GM23338 (cell line): ENCODE results near the gene HCAR1. TPM values are rescaled to one million over a fixed set of nuclear protein-coding genes. Genes with fewer than 3 reads are reported as not detected.
"Not testable (repeated sequence)": the region's sequence is repeated elsewhere in the genome, so short reads cannot be mapped to it uniquely, and the experiment has no call there.

Source experiments
- ATAC-seq: fragments of 200-7000 bp; cut with Tn5 transposase; 3 replicates; pipeline ENCODE4 v1.9.1; 2020
- DNase-seq: peaks from one replicate; pipeline ENCODE4 v3.0.0-alpha.2; 2015; ENCODE audit warnings: low spot score
- H2AFZ ChIP-seq: fragments of 200-600 bp; sonication (generic); 2 replicates; pipeline ENCODE4 v1.8.0; 2016; ENCODE audit warnings: antibody characterized with exemption, mild to moderate bottlenecking, moderate library complexity
- H3F3A ChIP-seq: fragments of 200-600 bp; sonication (generic); replicated peaks from 2 replicates; pipeline ENCODE4 v1.8.0; 2017; ENCODE audit warnings: antibody characterized with exemption, mixed run types, low read depth
- H3K27ac ChIP-seq: fragments of 200-600 bp; sonication (generic); 2 replicates; pipeline ENCODE4 v1.6.1; 2016; ENCODE audit warnings: low read depth
- H3K27me3 ChIP-seq: fragments of 200-600 bp; sonication (generic); 2 replicates; pipeline ENCODE4 v1.8.0; 2016; ENCODE audit warnings: mild to moderate bottlenecking, mixed run types, moderate library complexity; ENCODE audit not compliant: insufficient read depth
- H3K36me3 ChIP-seq: fragments of 200-600 bp; sonication (generic); 2 replicates; pipeline ENCODE4 v1.8.0; 2016; ENCODE audit warnings: mild to moderate bottlenecking; ENCODE audit not compliant: insufficient read depth
- H3K4me1 ChIP-seq: fragments of 200-600 bp; sonication (generic); 2 replicates; pipeline ENCODE4 v1.8.0; 2016; ENCODE audit warnings: mild to moderate bottlenecking, moderate library complexity; ENCODE audit not compliant: insufficient read depth
- H3K4me2 ChIP-seq: fragments of 200-600 bp; sonication (generic); 2 replicates; pipeline ENCODE4 v1.7.1; 2017; ENCODE audit warnings: mixed run types
- H3K4me3 ChIP-seq: fragments of 200-600 bp; sonication (generic); 2 replicates; pipeline ENCODE4 v1.6.1; 2016; ENCODE audit warnings: mixed run types
- H3K79me2 ChIP-seq: fragments of 200-600 bp; sonication (generic); replicated peaks from 2 replicates; pipeline ENCODE4 v1.8.0; 2017; ENCODE audit warnings: mild to moderate bottlenecking; ENCODE audit not compliant: insufficient read depth
- H3K9me2 ChIP-seq: fragments of 200-600 bp; sonication (generic); 2 replicates; pipeline ENCODE4 v1.8.0; 2017; ENCODE audit not compliant: insufficient read depth
- H4K20me1 ChIP-seq: fragments of 200-600 bp; sonication (generic); replicated peaks from 2 replicates; pipeline ENCODE4 v1.8.0; 2017; ENCODE audit warnings: mild to moderate bottlenecking; ENCODE audit not compliant: insufficient read depth
- H3K27ac Mint-ChIP-seq: 2 replicates; pipeline ENCODE4 v1.8.0; 2020; ENCODE audit warnings: inconsistent platforms, mild to moderate bottlenecking, moderate library complexity, mixed read lengths
- H3K27me3 Mint-ChIP-seq: 3 replicates; pipeline ENCODE4 v1.8.0; 2022; ENCODE audit warnings: low read depth, mild to moderate bottlenecking, moderate library complexity, mixed read lengths, inconsistent platforms; ENCODE audit not compliant: insufficient read depth, poor library complexity
- H3K36me3 Mint-ChIP-seq: 3 replicates; pipeline ENCODE4 v1.8.0; 2021; ENCODE audit warnings: low read depth, mild to moderate bottlenecking, inconsistent platforms, moderate library complexity, mixed read lengths
- H3K4me1 Mint-ChIP-seq: 3 replicates; pipeline ENCODE4 v1.8.0; 2020; ENCODE audit warnings: mild to moderate bottlenecking, inconsistent platforms, mixed read lengths
- H3K4me3 Mint-ChIP-seq: 3 replicates; pipeline ENCODE4 v1.8.0; 2021; ENCODE audit warnings: moderate library complexity, mild to moderate bottlenecking, inconsistent platforms, mixed read lengths
- H3K9me3 Mint-ChIP-seq: 3 replicates; pipeline ENCODE4 v1.8.0; 2020; ENCODE audit warnings: moderate library complexity, mild to moderate bottlenecking, inconsistent platforms, mixed read lengths
- polyA plus RNA-seq: library from polyadenylated mRNA; unstranded; fragments of >200 nt; fragmentation: Nextera tagmentation; extraction: Ambion mirVana; gene quantifications from 2 replicates; pipeline ENCODE4 v1.2.1, GENCODE V29; 2016
- small RNA-seq: library from RNA; depleted of rRNA; stranded (forward); fragments of <200 nt; gene quantifications from one replicate; pipeline ENCODE3, GENCODE V24; 2014; ENCODE audit warnings: low replicate concordance
- total RNA-seq: library from RNA; depleted of rRNA; stranded (reverse); fragments of >200 nt; shearing (Covaris generic); gene quantifications from 2 replicates; pipeline ENCODE4 v1.2.3, GENCODE V29; 2014; rRNA removed

The HCAR1 gene
- total and polyA plus RNA-seq, 2 experiments from 2014 or later, result 0.17 TPM; not detected in 1

GRCh38 chr12:122676781-122677180 is 53.9 kb downstream of the HCAR1 start:
- H3K36me3 ChIP-seq, H3K4me3 Mint-ChIP-seq, ATAC-seq, H3K9me3 Mint-ChIP-seq, H3F3A ChIP-seq, H3K27me3 ChIP-seq, H3K79me2 ChIP-seq, H3K4me1 ChIP-seq, H3K27me3 Mint-ChIP-seq, H3K27ac Mint-ChIP-seq, H2AFZ ChIP-seq, DNase-seq, H3K36me3 Mint-ChIP-seq, H4K20me1 ChIP-seq, H3K27ac ChIP-seq, H3K9me2 ChIP-seq, H3K4me2 ChIP-seq, H3K4me3 ChIP-seq, H3K4me1 Mint-ChIP-seq: not testable (repeated sequence)

Small RNAs within 50 kb of the gene (small RNA-seq; reads per million reads assigned to genes)
- gene AC026333.2 (not detected), gene RF00019 (not detected)

Other genes starting within 250 kb of the HCAR1 start
- 21.7 and 39.0 TPM in 2 replicates for gene ZCCHC8, start 229.9 kb downstream of the HCAR1 start, total RNA-seq
- 23.9 and 24.8 TPM in 2 replicates for gene ZCCHC8, start 229.9 kb downstream of the HCAR1 start, polyA plus RNA-seq
- 55.4 and 76.3 TPM in 2 replicates for gene RSRC2, start 203.9 kb downstream of the HCAR1 start, total RNA-seq
- 161 and 184 TPM in 2 replicates for gene RSRC2, start 203.9 kb downstream of the HCAR1 start, polyA plus RNA-seq
- gene KNTC1, start 203.6 kb downstream of the HCAR1 start, total RNA-seq, result 85.2 and 98.0 TPM in 2 replicates
- 47.3 and 55.2 TPM in 2 replicates for gene KNTC1, start 203.6 kb downstream of the HCAR1 start, polyA plus RNA-seq
- gene HCAR2, start 27.5 kb downstream of the HCAR1 start, total RNA-seq, result not detected in 2 replicates
- gene HCAR2, start 27.5 kb downstream of the HCAR1 start, polyA plus RNA-seq, result not detected in 2 replicates
- not detected in 2 replicates for gene HCAR3, start 14.0 kb downstream of the HCAR1 start, total RNA-seq
- gene HCAR3, start 14.0 kb downstream of the HCAR1 start, polyA plus RNA-seq, result not detected in 2 replicates
- 55.2 and 55.8 TPM in 2 replicates for gene DENR, start 22.0 kb upstream of the HCAR1 start, total RNA-seq
- 129 and 130 TPM in 2 replicates for gene DENR, start 22.0 kb upstream of the HCAR1 start, polyA plus RNA-seq
- 0.16 and 0.31 TPM in 2 replicates for gene CCDC62, start 43.7 kb upstream of the HCAR1 start, total RNA-seq
- 0.13 and 0.61 TPM in 2 replicates for gene CCDC62, start 43.7 kb upstream of the HCAR1 start, polyA plus RNA-seq
- gene HIP1R, start 104.6 kb upstream of the HCAR1 start, total RNA-seq, result 19.9 and 22.1 TPM in 2 replicates
- 6.7 and 8.0 TPM in 2 replicates for gene HIP1R, start 104.6 kb upstream of the HCAR1 start, polyA plus RNA-seq
- 10.4 and 10.9 TPM in 2 replicates for gene VPS37B, start 165.3 kb upstream of the HCAR1 start, total RNA-seq
- 6.7 and 6.8 TPM in 2 replicates for gene VPS37B, start 165.3 kb upstream of the HCAR1 start, polyA plus RNA-seq
- 7.0 and 7.7 TPM in 2 replicates for gene ABCB9, start 235.6 kb upstream of the HCAR1 start, total RNA-seq
- gene ABCB9, start 235.6 kb upstream of the HCAR1 start, polyA plus RNA-seq, result 1.2 and 1.4 TPM in 2 replicates
- gene OGFOD2, start 244.4 kb upstream of the HCAR1 start, total RNA-seq, result 11.6 and 16.1 TPM in 2 replicates
- gene OGFOD2, start 244.4 kb upstream of the HCAR1 start, polyA plus RNA-seq, result 13.1 and 14.3 TPM in 2 replicates
- 68.7 and 85.5 TPM in 2 replicates for gene ARL6IP4, start 249.8 kb upstream of the HCAR1 start, total RNA-seq
- 169 and 176 TPM in 2 replicates for gene ARL6IP4, start 249.8 kb upstream of the HCAR1 start, polyA plus RNA-seq